Uterus (tissue), 4 donors: ENCODE measurements around the gene SRPRA. TPM values are rescaled to one million over a fixed set of nuclear protein-coding genes. Genes with fewer than 3 reads are reported as not detected.

Experiments used
- DNase-seq, 2 donors: peaks; one replicate each; pipeline ENCODE4 v3.0.0-alpha.2; 2019 to 2020
- H3K27ac ChIP-seq, 2 donors: fragments of 200-600 bp; sonication (generic); 1 replicate in 1 of 2; 2 replicates in 1 of 2; pipeline ENCODE4 v1.5.1; 2016 to 2018
- H3K27me3 ChIP-seq, 2 donors: fragments of 200-600 bp; sonication (generic); one replicate each; pipeline ENCODE4 v1.5.1; 2018 to 2019; ENCODE audit warnings: control low read depth in 1 of 2
- H3K36me3 ChIP-seq, 2 donors: fragments of 200-600 bp; sonication (generic); one replicate each; pipeline ENCODE4 v1.5.1; 2019; ENCODE audit warnings: control low read depth in 1 of 2
- H3K4me1 ChIP-seq, 2 donors: fragments of 200-600 bp; sonication (generic); one replicate each; pipeline ENCODE4 v1.5.1; 2018 to 2019; ENCODE audit warnings: control low read depth in 1 of 2
- H3K4me3 ChIP-seq, 2 donors: fragments of 200-600 bp; sonication (generic); 1 replicate in 1 of 2; 2 replicates in 1 of 2; pipeline ENCODE4 v1.5.1; 2018 to 2019; ENCODE audit warnings: mild to moderate bottlenecking in 1 of 2
- H3K9me3 ChIP-seq, 2 donors: fragments of 200-600 bp; sonication (generic); one replicate each; pipeline ENCODE4 v1.5.1; 2019; ENCODE audit warnings: control low read depth in 1 of 2
- POLR2A ChIP-seq, 2 donors: fragments of 450-650 bp; IDR thresholded peaks; one replicate each; pipeline ENCODE4 v1.6.1; 2016; ENCODE audit warnings: antibody characterized with exemption in 2 of 2, mild to moderate bottlenecking in 1 of 2, moderate library complexity in 1 of 2
- intact Hi-C: fragments of 100-400 bp; cut with DNase I; formaldehyde crosslinking; loops from one replicate; pipeline ENCODE4 v1.15.1; 2023; ENCODE audit warnings: low total_unique reads
- total RNA-seq, 4 donors: library from RNA; depleted of rRNA in 3 of 4; stranded (reverse); fragments of >200 nt in 3 of 4; gene quantifications; one replicate each; pipeline versions ENCODE4 v1.1.0 to v1.2.4, GENCODE V29; 2014 to 2023
- TF ChIP-seq, protein P1 (sequence below), 4 experiments: fragments of 200-600 bp in 2 of 4; fragments of 450-650 bp in 2 of 4; sonication (generic) in 2 of 4; IDR thresholded peaks; one replicate each; pipeline ENCODE4 v1.5.1; 2016 to 2019; ENCODE audit warnings: antibody characterized with exemption in 4 of 4, mild to moderate bottlenecking in 2 of 4, moderate library complexity in 1 of 4
- donor health status: DM: yes; HTN: yes; CAD: no.

Gene SRPRA
- total RNA-seq, 4 donors from 2014 or later, result 34.6 to 129 (median 67.2) TPM

DNA sequence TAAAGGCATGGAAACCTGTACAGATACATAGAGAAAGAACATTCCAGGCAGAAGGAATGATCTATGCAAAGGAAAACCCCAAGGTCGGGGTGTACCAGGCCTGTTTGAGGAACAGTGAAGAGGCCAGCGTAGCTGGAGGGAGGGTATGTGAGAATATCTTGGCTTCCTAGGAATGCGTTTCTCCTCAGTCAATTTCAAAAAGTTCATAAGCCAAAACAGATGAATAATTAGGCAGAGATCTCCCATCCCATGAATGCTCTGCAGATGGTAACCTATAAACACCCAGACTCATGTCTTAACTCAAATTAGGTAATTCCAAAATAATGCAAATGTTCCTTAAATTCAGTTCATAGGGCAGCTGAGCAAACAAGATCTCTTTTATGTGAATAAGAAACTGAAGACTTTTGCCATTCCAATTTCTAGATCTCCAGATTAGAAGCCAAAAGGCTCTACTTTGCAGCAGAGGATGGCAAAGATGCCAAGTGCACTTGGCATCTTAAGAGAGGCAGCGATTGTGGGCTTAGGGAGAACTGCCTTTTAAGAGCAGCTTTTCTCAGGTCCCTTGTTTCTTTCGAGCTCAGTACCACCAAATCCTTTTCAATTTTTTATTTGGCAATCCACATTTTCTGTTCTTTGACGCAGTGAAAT is 43.9 kb downstream of the SRPRA start:
- intact Hi-C loops, result no loop called here
- TF ChIP-seq, protein P1, sequence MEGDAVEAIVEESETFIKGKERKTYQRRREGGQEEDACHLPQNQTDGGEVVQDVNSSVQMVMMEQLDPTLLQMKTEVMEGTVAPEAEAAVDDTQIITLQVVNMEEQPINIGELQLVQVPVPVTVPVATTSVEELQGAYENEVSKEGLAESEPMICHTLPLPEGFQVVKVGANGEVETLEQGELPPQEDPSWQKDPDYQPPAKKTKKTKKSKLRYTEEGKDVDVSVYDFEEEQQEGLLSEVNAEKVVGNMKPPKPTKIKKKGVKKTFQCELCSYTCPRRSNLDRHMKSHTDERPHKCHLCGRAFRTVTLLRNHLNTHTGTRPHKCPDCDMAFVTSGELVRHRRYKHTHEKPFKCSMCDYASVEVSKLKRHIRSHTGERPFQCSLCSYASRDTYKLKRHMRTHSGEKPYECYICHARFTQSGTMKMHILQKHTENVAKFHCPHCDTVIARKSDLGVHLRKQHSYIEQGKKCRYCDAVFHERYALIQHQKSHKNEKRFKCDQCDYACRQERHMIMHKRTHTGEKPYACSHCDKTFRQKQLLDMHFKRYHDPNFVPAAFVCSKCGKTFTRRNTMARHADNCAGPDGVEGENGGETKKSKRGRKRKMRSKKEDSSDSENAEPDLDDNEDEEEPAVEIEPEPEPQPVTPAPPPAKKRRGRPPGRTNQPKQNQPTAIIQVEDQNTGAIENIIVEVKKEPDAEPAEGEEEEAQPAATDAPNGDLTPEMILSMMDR (IDR thresholded peaks at IDR 0.05), result no peak

GRCh38 chr11:126219547-126219946 is 49.1 kb downstream of the SRPRA start:
- no peak for DNase-seq
- no peaks in the 10 kb centered on the region for H3K9me3 ChIP-seq
- no peaks in the 10 kb centered on the region for H3K4me1 ChIP-seq
- intact Hi-C loops, result no loop called here
- TF ChIP-seq, protein P1 (IDR thresholded peaks at IDR 0.05), result no peak
- TF ChIP-seq POLR2A (IDR thresholded peaks at IDR 0.05), result no peak
- no peak overlapping the region for H3K27ac ChIP-seq
- no peak overlapping the region for H3K4me3 ChIP-seq
- H3K36me3 ChIP-seq, result no peaks in the 10 kb centered on the region
- H3K27me3 ChIP-seq, result no peaks in the 10 kb centered on the region

More for the DNA sequence above, 43.9 kb downstream of the SRPRA start:
- no peak for DNase-seq
- H3K27me3 ChIP-seq, result no peaks in the 10 kb centered on the region
- H3K4me1 ChIP-seq, result no peaks in the 10 kb centered on the region
- H3K27ac ChIP-seq, result no peak overlapping the region
- no peak overlapping the region for H3K4me3 ChIP-seq
- no peaks in the 10 kb centered on the region for H3K9me3 ChIP-seq
- H3K36me3 ChIP-seq, result no peaks in the 10 kb centered on the region

- no peak for DNase-seq
- intact Hi-C loops, result no loop called here
- Histone ChIP-seq H3K27ac (no peak overlapping the region), H3K36me3 (no peaks in the 10 kb centered on the region), H3K4me1 (no peaks in the 10 kb centered on the region), H3K9me3 (no peaks in the 10 kb centered on the region), H3K4me3 (no peak overlapping the region), H3K27me3 (no peaks in the 10 kb centered on the region)
- TF ChIP-seq POLR2A (IDR thresholded peaks at IDR 0.05), result no peak
- TF ChIP-seq, protein P1 (IDR thresholded peaks at IDR 0.05), result no peak
These were observed 51.2 kb downstream of the SRPRA start for GRCh38 chr11:126217491-126217890.

DNA sequence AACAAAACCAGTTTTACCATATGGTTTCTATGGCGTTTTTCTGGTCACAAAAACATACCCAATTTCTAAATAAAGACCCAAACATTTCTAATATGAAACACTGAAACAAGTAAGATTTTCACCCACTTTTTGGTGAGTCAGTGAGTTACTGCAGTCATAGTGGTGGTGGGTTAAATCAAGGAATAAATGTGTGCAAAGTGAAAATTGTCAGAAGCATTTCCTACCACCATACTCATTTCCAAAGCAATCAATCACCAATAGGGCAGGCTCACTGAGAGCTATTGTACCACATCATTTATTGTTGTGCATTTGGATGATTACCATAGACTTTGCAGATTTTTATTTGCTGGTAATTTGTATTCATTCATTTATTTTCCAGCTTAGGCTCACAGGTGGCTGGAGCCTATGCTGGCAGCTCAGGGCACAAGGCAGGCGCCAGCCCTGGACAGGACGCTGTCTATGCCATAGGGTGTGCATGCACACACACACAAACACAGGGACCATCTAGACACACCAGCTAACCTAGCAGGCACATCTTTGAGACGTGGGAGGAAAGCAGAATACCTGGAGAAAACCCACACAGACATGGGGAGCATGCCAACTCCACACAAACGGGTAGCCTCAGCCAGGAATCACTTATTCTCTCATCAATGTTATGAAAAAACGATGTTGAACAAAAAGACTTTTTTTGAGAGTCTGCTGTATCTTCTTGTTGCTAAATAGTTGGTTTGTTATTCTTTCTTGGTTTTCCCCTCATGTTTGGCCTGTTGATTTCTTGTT is 52.0 kb downstream of the SRPRA start:
- intact Hi-C loops, result no loop called here

DNA sequence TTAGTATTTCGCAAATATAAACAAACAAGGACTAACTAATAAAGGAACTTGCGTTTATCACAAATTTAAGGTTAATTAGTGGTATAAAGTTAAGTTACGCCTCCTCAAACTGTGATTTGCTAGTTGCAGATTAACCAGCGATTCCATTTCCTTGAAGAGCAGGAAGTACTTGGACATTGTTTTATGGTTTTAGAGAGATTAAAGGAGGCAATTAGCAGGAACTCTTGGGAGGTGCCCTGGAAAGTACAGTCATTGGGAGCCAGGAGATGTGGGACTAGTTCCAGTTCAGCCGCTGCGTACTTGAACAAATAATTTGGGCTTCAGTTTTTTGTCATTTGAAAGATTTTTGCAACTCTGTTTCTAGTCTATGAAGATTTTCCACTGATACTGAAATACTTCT is 53.9 kb downstream of the SRPRA start:
- no peaks in the 10 kb centered on the region for H3K4me1 ChIP-seq
- intact Hi-C loops, result no loop called here

More for the DNA sequence above, 52.0 kb downstream of the SRPRA start:
- Histone ChIP-seq H3K27me3 (no peaks in the 10 kb centered on the region), H3K4me1 (no peaks in the 10 kb centered on the region), H3K4me3 (no peak overlapping the region), H3K9me3 (no peaks in the 10 kb centered on the region), H3K27ac (no peak overlapping the region), H3K36me3 (no peaks in the 10 kb centered on the region)
- TF ChIP-seq, protein P1 (IDR thresholded peaks at IDR 0.05), result no peak
- no peak for TF ChIP-seq POLR2A (IDR thresholded peaks at IDR 0.05)
- DNase-seq, result no peak

More for the DNA sequence above, 53.9 kb downstream of the SRPRA start:
- no peak for TF ChIP-seq POLR2A (IDR thresholded peaks at IDR 0.05)
- TF ChIP-seq, protein P1 (IDR thresholded peaks at IDR 0.05), result no peak
- no peaks in the 10 kb centered on the region for H3K36me3 ChIP-seq
- DNase-seq, result no peak
- no peak overlapping the region for H3K27ac ChIP-seq
- H3K9me3 ChIP-seq, result no peaks in the 10 kb centered on the region
- H3K27me3 ChIP-seq, result no peaks in the 10 kb centered on the region
- no peak overlapping the region for H3K4me3 ChIP-seq
